MM.1S (cell line): ENCODE measurements around the gene LLGL1.

Experiments
- DNase-seq: peaks from one replicate; pipeline ENCODE4 v3.0.0-alpha.2; 2015
- H2AFZ ChIP-seq: fragments of 300-600 bp; sonication (generic); 2 replicates; pipeline ENCODE4 v1.6.0; 2016; ENCODE audit warnings: antibody characterized with exemption, low read length
- H3F3A ChIP-seq: fragments of 300-600 bp; sonication (generic); 2 replicates; pipeline ENCODE4 v1.6.1; 2016; ENCODE audit warnings: mild to moderate bottlenecking, antibody characterized with exemption, low read length, moderate library complexity, mixed read lengths; ENCODE audit not compliant: insufficient read depth
- H3K27ac ChIP-seq: fragments of 300-600 bp; sonication (generic); 2 replicates; pipeline ENCODE4 v1.5.1; 2016; ENCODE audit warnings: mild to moderate bottlenecking, low read length
- H3K27me3 ChIP-seq: fragments of 300-600 bp; sonication (generic); replicated peaks from 2 replicates; pipeline ENCODE4 v1.6.0; 2016; ENCODE audit warnings: low read length; ENCODE audit not compliant: insufficient read depth
- H3K36me3 ChIP-seq: fragments of 300-600 bp; sonication (generic); replicated peaks from 2 replicates; pipeline ENCODE4 v1.6.1; 2016; ENCODE audit warnings: mild to moderate bottlenecking, low read length, mixed read lengths; ENCODE audit not compliant: insufficient read depth
- H3K4me1 ChIP-seq: fragments of 300-600 bp; sonication (generic); 2 replicates; pipeline ENCODE4 v1.6.1; 2016; ENCODE audit warnings: low read length, mixed read lengths
- H3K4me2 ChIP-seq: fragments of 300-600 bp; sonication (generic); 2 replicates; pipeline ENCODE4 v1.6.0; 2016; ENCODE audit warnings: low read depth, low read length
- H3K4me3 ChIP-seq: fragments of 300-600 bp; sonication (generic); 2 replicates; pipeline ENCODE4 v1.5.1; 2016; ENCODE audit warnings: low read length, mixed read lengths
- H3K79me2 ChIP-seq: fragments of 300-600 bp; sonication (generic); 2 replicates; pipeline ENCODE4 v1.6.1; 2016; ENCODE audit warnings: mixed run types, low read length, mixed read lengths
- H3K9ac ChIP-seq: fragments of 300-600 bp; sonication (generic); 2 replicates; pipeline ENCODE4 v1.6.1; 2016; ENCODE audit warnings: low read length, mixed read lengths
- H3K9me2 ChIP-seq: fragments of 300-600 bp; sonication (generic); replicated peaks from 2 replicates; pipeline ENCODE4 v1.6.1; 2016; ENCODE audit warnings: mild to moderate bottlenecking, low read length, mixed read lengths; ENCODE audit not compliant: insufficient read depth
- H3K9me3 ChIP-seq: fragments of 300-600 bp; sonication (generic); replicated peaks from 2 replicates; pipeline ENCODE4 v1.6.1; 2016; ENCODE audit warnings: mild to moderate bottlenecking, low read length, mixed read lengths; ENCODE audit not compliant: insufficient read depth
- H4K20me1 ChIP-seq: fragments of 300-600 bp; sonication (generic); 2 replicates; pipeline ENCODE4 v1.6.1; 2016; ENCODE audit warnings: mild to moderate bottlenecking, low read length, moderate library complexity, mixed read lengths; ENCODE audit not compliant: insufficient read depth
- CTCF ChIP-seq: fragments of 300-600 bp; sonication (generic); IDR thresholded peaks from 2 replicates; pipeline ENCODE4 v1.5.1; 2016; ENCODE audit warnings: antibody characterized with exemption, low read length, mixed read lengths
- EZH2 ChIP-seq: fragments of 300-600 bp; sonication (generic); optimal IDR thresholded peaks from 2 replicates; pipeline ENCODE3; 2017; ENCODE audit warnings: low read depth, mild to moderate bottlenecking, antibody characterized with exemption, low read length, mixed read lengths
- EZH2phosphoT487 ChIP-seq: fragments of 300-600 bp; sonication (generic); IDR thresholded peaks from 2 replicates; pipeline ENCODE4 v1.6.1; 2018; ENCODE audit warnings: antibody characterized with exemption, low read length

Gene LLGL1

DNA sequence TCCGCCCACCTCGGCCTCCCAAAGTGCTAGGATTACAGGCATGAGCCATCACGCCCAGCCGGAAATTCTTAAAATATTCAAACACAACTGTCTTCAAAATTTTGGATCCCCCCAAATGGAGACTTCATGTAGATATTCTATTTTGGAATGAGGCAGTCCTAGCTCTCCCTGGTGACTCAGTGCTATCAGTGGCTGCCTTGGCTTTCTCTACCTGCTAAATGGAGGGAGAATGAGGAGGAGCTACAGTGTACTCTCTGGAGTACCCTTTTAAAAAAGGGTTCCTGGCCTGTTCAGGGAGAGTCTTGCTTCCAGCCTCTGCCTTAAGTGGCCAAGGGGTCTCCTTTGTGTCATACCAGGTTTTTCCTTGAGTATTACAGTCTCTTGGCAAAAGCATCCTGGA, 31.0 kb upstream of the LLGL1 start:
- Histone ChIP-seq H3K9ac (no peak overlapping the region), H3K27ac (no peak overlapping the region), H3K36me3 (no peaks in the 10 kb centered on the region), H3K79me2 (peaks cover 93% of the 10 kb centered on the region), H3K9me2 (no peaks in the 10 kb centered on the region), H3K9me3 (no peaks in the 10 kb centered on the region), H2AFZ (no peak overlapping the region), H3K4me3 (no peak overlapping the region), H3K27me3 (no peaks in the 10 kb centered on the region), H4K20me1 (peaks cover 6% of the 10 kb centered on the region; the same call in 1 of the 2 replicates), H3F3A (no peaks in the 10 kb centered on the region), H3K4me2 (no peak overlapping the region), H3K4me1 (no peaks in the 10 kb centered on the region)
- TF ChIP-seq EZH2phosphoT487 (no peak), EZH2 (no peak), CTCF (no peak)
- no peak for DNase-seq

DNA sequence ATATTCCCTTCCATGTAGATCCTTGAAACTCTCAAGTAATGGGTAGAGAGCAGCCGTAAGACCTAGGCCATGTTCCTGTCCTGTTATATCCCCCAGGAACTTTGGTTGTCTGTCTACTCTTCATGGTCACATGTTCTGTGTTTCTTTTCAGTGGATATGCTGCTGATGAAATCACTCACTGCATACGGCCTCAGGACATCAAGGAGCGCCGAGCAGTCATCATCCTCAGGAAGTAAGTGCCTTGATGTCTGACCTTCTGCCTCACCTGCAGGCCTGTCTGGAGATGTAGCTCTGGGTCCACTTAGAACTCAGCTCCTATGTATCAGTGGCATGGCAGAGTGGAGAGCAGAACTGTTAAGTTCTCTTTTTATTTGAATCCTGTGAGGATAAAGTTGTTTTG, 30.6 kb upstream of the LLGL1 start:
- no peak overlapping the region for H3K9ac ChIP-seq
- no peaks in the 10 kb centered on the region for H3F3A ChIP-seq
- H3K9me2 ChIP-seq: no peaks in the 10 kb centered on the region
- H4K20me1 ChIP-seq: peaks cover 6% of the 10 kb centered on the region; the same call in 1 of the 2 replicates
- TF ChIP-seq CTCF (no peak), EZH2 (no peak), EZH2phosphoT487 (no peak)
- H2AFZ ChIP-seq: no peak overlapping the region
- H3K4me2 ChIP-seq: no peak overlapping the region
- H3K27ac ChIP-seq: no peak overlapping the region
- H3K4me3 ChIP-seq: no peak overlapping the region
- H3K36me3 ChIP-seq: no peaks in the 10 kb centered on the region
- peaks cover 93% of the 10 kb centered on the region for H3K79me2 ChIP-seq
- no peak for DNase-seq
- no peaks in the 10 kb centered on the region for H3K27me3 ChIP-seq
- no peaks in the 10 kb centered on the region for H3K4me1 ChIP-seq
- H3K9me3 ChIP-seq: no peaks in the 10 kb centered on the region

DNA sequence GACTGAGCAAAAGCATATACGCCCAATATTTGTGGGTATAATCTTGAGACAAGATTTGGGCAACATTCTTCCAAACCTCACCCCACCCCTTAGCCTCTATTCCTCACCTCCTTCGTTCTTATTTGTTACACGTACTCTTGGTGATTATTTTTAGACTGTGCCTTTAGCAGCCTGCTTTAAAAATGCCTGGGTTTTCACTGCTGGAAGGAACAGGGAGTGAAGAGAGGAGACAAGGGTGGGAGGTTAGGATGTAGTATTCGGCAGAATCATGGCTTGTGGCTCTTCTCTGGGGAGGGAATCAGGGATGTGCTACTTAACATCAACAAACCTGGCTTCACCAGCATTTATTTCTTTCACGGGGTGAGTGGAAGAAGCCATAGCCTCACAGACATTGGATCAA, 30.2 kb upstream of the LLGL1 start:
- H3K27me3 ChIP-seq: no peaks in the 10 kb centered on the region
- H3K9ac ChIP-seq: no peak overlapping the region
- no peaks in the 10 kb centered on the region for H3F3A ChIP-seq
- no peak overlapping the region for H3K27ac ChIP-seq
- H3K4me2 ChIP-seq: no peak overlapping the region
- TF ChIP-seq CTCF (no peak), EZH2 (no peak), EZH2phosphoT487 (no peak)
- H2AFZ ChIP-seq: no peak overlapping the region
- H3K9me2 ChIP-seq: no peaks in the 10 kb centered on the region
- no peak overlapping the region for H3K4me3 ChIP-seq
- no peaks in the 10 kb centered on the region for H3K4me1 ChIP-seq
- H3K79me2 ChIP-seq: peaks cover 91% of the 10 kb centered on the region
- H3K9me3 ChIP-seq: no peaks in the 10 kb centered on the region
- H3K36me3 ChIP-seq: no peaks in the 10 kb centered on the region
- peaks cover 6% of the 10 kb centered on the region; the same call in 1 of the 2 replicates for H4K20me1 ChIP-seq
- DNase-seq: no peak
